GM12878 (cell line): ENCODE measurements around the gene DCN. TPM values are rescaled to one million over a fixed set of nuclear protein-coding genes. Genes with fewer than 3 reads are reported as not detected.

ENCODE experiments used
- CBX5 ChIP-seq: sonication (generic); IDR thresholded peaks from 2 replicates; pipeline ENCODE4 v1.6.1; 2016; ENCODE audit warnings: low read depth, moderate library complexity, mild to moderate bottlenecking, inconsistent platforms
- CUX1 ChIP-seq: IDR thresholded peaks from 2 replicates; pipeline ENCODE4 v1.6.1; 2012; ENCODE audit warnings: improper control_type of control experiment, low read depth, low read length; ENCODE audit not compliant: insufficient replicate concordance
- EP300 ChIP-seq, 2 experiments: fragments of 150-350 bp in 1 of 2; IDR thresholded peaks; 2 replicates each; pipeline ENCODE4 v1.6.1; 2011 to 2012; ENCODE audit warnings: low read depth in 2 of 2, low read length in 2 of 2, borderline replicate concordance in 1 of 2, improper control_type of control experiment in 1 of 2, inconsistent platforms in 1 of 2; ENCODE audit not compliant: control insufficient read depth in 1 of 2
- ESRRA ChIP-seq: IDR thresholded peaks from 2 replicates; pipeline ENCODE4 v1.6.1; 2012; ENCODE audit warnings: mild to moderate bottlenecking, low read length, improper control_type of control experiment
- EZH2 ChIP-seq: IDR thresholded peaks from 2 replicates; pipeline ENCODE4 v1.6.1; 2012; ENCODE audit warnings: low read depth, mild to moderate bottlenecking, control low read depth, inconsistent platforms, low read length, borderline replicate concordance; ENCODE audit not compliant: control insufficient read depth
- NBN ChIP-seq: fragments of 450-650 bp; IDR thresholded peaks from 2 replicates; pipeline ENCODE4 v1.6.1; 2016
- SMARCA5 ChIP-seq: fragments of 450-650 bp; IDR thresholded peaks from 2 replicates; pipeline ENCODE4 v1.6.1; 2017; ENCODE audit warnings: mild to moderate bottlenecking
- polyA plus RNA-seq, 11 experiments: library from polyadenylated mRNA; depleted of rRNA in 4 of 11; unstranded in 6 of 11; stranded (reverse) in 5 of 11; fragments of >200 nt; fragmentation: Nextera tagmentation in 4 of 11; fragmentation: Illumina TruSeq in 1 of 11; extraction: Ambion mirVana in 4 of 11; extraction: Trizol in 1 of 11; gene quantifications; 1 replicate in 1 of 11; 2 replicates in 10 of 11; pipeline versions ENCODE4 v1.2.1 to v1.2.3, GENCODE V29; 2011 to 2016; ENCODE audit warnings: inconsistent platforms in 2 of 11, missing spikeins in 2 of 11, low read depth in 1 of 11
- total RNA-seq, 4 experiments: library from RNA; depleted of rRNA in 3 of 4; stranded (reverse); fragments of >200 nt in 3 of 4; fragmentation: Illumina TruSeq in 1 of 4; extraction: Trizol in 1 of 4; gene quantifications; 2 replicates each; pipeline versions ENCODE4 v1.2.1 to v1.2.3, GENCODE V29; 2013 to 2021

Gene DCN
- total and polyA plus RNA-seq, 10 of the 15 experiments (the other 5 are each of a cell fraction or from before 2014, with no cell fraction given), result 0.07 to 2.1 (median 0.75) TPM; not detected in 6

GRCh38 chr12:91111366-91112325, 71.0 kb downstream of the DCN start, which contains the start of gene LUM (continued):
- no peak for TF ChIP-seq CUX1
- no peak for TF ChIP-seq SMARCA5
- TF ChIP-seq CBX5, result no peak
- no peak for TF ChIP-seq EP300 (IDR thresholded peaks at IDR 0.05; ENCODE audit: borderline replicate concordance in 1 of 2, control insufficient read depth in 1 of 2, low read depth in 2 of 2, low read length in 2 of 2)
- TF ChIP-seq ESRRA, result no peak
- TF ChIP-seq EZH2, result no peak
- no peak for TF ChIP-seq NBN
